HepG2 (cell line): ENCODE data around the gene ZNF302. TPM values are rescaled to one million over a fixed set of nuclear protein-coding genes. Genes with fewer than 3 reads are reported as not detected.

Experiments
- AKAP8 ChIP-seq: sonication (generic); formaldehyde crosslinking; IDR thresholded peaks from 2 replicates; pipeline ENCODE4 v1.5.1; 2020; ENCODE audit warnings: mild to moderate bottlenecking, missing genetic modification reagents
- BCL6 ChIP-seq: IDR thresholded peaks from 2 replicates; pipeline ENCODE4 v1.6.1; 2016; ENCODE audit warnings: missing genetic modification reagents, missing compliant biosample characterization
- CBX1 ChIP-seq: IDR thresholded peaks from one replicate; pipeline ENCODE4 v1.6.1; 2016; ENCODE audit warnings: antibody characterized with exemption, low read depth
- CSRNP2 ChIP-seq: sonication (generic); formaldehyde crosslinking; conservative IDR thresholded peaks from 2 replicates; pipeline ENCODE4 v1.8.0; 2022; ENCODE audit warnings: low read depth, missing genetic modification reagents
- ELF4 ChIP-seq: sonication (generic); formaldehyde crosslinking; IDR thresholded peaks from 2 replicates; pipeline ENCODE4 v1.5.0; 2020; ENCODE audit warnings: missing genetic modification reagents, mild to moderate bottlenecking, moderate library complexity, borderline replicate concordance
- HOXD1 ChIP-seq: sonication (generic); formaldehyde crosslinking; IDR thresholded peaks from 2 replicates; pipeline ENCODE4 v1.5.0; 2020; ENCODE audit warnings: missing genetic modification reagents
- MTF1 ChIP-seq: sonication (generic); formaldehyde crosslinking; IDR thresholded peaks from 2 replicates; pipeline ENCODE4 v1.5.0; 2020; ENCODE audit warnings: missing genetic modification reagents
- NR0B2 ChIP-seq: sonication (generic); formaldehyde crosslinking; IDR thresholded peaks from 2 replicates; pipeline ENCODE4 v1.4.0; 2020; ENCODE audit warnings: mild to moderate bottlenecking, missing genetic modification reagents
- SRSF1 ChIP-seq: fragments of 200-400 bp; formaldehyde crosslinking; optimal IDR thresholded peaks from 2 replicates; pipeline ENCODE3; 2017; ENCODE audit warnings: mild to moderate bottlenecking, low read depth, low read length, moderate library complexity
- TMF1 ChIP-seq: sonication (generic); formaldehyde crosslinking; IDR thresholded peaks from 2 replicates; pipeline ENCODE4 v1.8.1; 2022; ENCODE audit warnings: low read depth, missing genetic modification reagents
- ZBTB7B ChIP-seq: sonication (generic); formaldehyde crosslinking; IDR thresholded peaks from 2 replicates; pipeline ENCODE4 v1.4.0; 2020; ENCODE audit warnings: missing genetic modification reagents
- ZNF232 ChIP-seq: sonication (generic); formaldehyde crosslinking; IDR thresholded peaks from 2 replicates; pipeline ENCODE4 v1.4.0; 2020; ENCODE audit warnings: missing genetic modification reagents, borderline replicate concordance
- ZNF264 ChIP-seq: sonication (generic); formaldehyde crosslinking; IDR thresholded peaks from 2 replicates; pipeline ENCODE4 v1.4.0; 2020; ENCODE audit warnings: missing genetic modification reagents
- ZNF280D ChIP-seq: sonication (generic); formaldehyde crosslinking; IDR thresholded peaks from 2 replicates; pipeline ENCODE4 v1.5.1; 2020; ENCODE audit warnings: mild to moderate bottlenecking, missing genetic modification reagents
- ZNF451 ChIP-seq: sonication (generic); formaldehyde crosslinking; IDR thresholded peaks from 2 replicates; pipeline ENCODE4 v1.5.0; 2020; ENCODE audit warnings: mild to moderate bottlenecking, missing genetic modification reagents
- ZNF576 ChIP-seq: sonication (generic); formaldehyde crosslinking; IDR thresholded peaks from 2 replicates; pipeline ENCODE4 v1.4.0; 2020; ENCODE audit warnings: mild to moderate bottlenecking, missing genetic modification reagents
- ZNF605 ChIP-seq: sonication (generic); formaldehyde crosslinking; IDR thresholded peaks from 2 replicates; pipeline ENCODE4 v1.8.0; 2022; ENCODE audit warnings: mild to moderate bottlenecking, missing genetic modification reagents
- ZNF609 ChIP-seq: sonication (generic); formaldehyde crosslinking; IDR thresholded peaks from 2 replicates; pipeline ENCODE4 v1.4.0; 2020; ENCODE audit warnings: mild to moderate bottlenecking, missing genetic modification reagents, borderline replicate concordance
- ZNF678 ChIP-seq: sonication (generic); formaldehyde crosslinking; IDR thresholded peaks from 2 replicates; pipeline ENCODE4 v1.4.0; 2020; ENCODE audit warnings: mild to moderate bottlenecking, missing genetic modification reagents
- ZNF737 ChIP-seq: sonication (generic); formaldehyde crosslinking; IDR thresholded peaks from 2 replicates; pipeline ENCODE4 v1.5.0; 2020; ENCODE audit warnings: missing genetic modification reagents, mild to moderate bottlenecking, borderline replicate concordance
- polyA plus RNA-seq, 8 experiments: library from polyadenylated mRNA; depleted of rRNA in 3 of 8; stranded (reverse) in 7 of 8; unstranded in 1 of 8; fragments of >200 nt; fragmentation: Illumina TruSeq in 4 of 8; extraction: Trizol in 4 of 8; gene quantifications; 2 replicates each; pipeline versions ENCODE4 v1.2.1 to v1.2.3, GENCODE V29; 2011 to 2016; ENCODE audit warnings: low read depth in 4 of 8, missing spikeins in 1 of 8, mixed read lengths in 1 of 8; ENCODE audit not compliant: insufficient read depth in 1 of 8
- total RNA-seq, 5 experiments: library from RNA; depleted of rRNA; stranded (reverse); fragments of >200 nt; fragmentation: Illumina TruSeq; extraction: Trizol; gene quantifications; 2 replicates each; pipeline ENCODE4 v1.2.3, GENCODE V29; 2016; ENCODE audit warnings: low read depth in 1 of 5

ZNF302 gene
- total and polyA plus RNA-seq, 2 of the 13 experiments (the other 11 are each of a cell fraction or from before 2014, with no cell fraction given) = not detected

DNA sequence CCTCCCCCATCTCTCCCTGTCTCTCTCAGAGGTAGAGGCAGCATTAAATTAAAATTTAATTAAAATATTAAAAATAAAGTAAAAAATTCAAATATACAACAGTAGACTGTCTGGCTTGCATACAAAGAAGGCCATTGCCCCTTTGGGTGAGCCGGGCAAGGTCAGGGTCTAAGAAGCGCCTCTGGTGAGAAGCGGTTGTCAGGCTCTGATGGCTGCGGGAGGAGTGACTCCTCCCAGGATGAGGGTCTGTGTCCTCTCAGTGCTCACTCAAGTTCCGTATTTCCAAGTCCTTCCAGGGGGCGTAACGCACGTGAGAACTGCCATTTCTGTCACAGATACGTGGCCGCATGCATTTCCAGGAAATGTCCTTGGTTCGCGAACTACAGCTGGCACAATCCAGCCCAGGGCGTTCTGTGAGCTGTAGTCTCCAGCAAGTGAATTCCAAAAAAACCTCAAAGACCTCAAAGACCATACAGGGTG lies 55.8 kb downstream of the ZNF302 start (continued):
- peak; percentile 86 for TF ChIP-seq NR0B2 (CRISPR knock-in tag)
- 0 out of 2 replicates have a peak, but pooled peaks have one; percentile 71 for TF ChIP-seq ZNF605 (CRISPR knock-in tag)
- 0 out of 2 replicates have a peak, but pooled peaks have one; percentile 58 for TF ChIP-seq ZNF232 (CRISPR knock-in tag)
- TF ChIP-seq ZNF451 (CRISPR knock-in tag) = 0 out of 2 replicates have a peak, but pooled peaks have one; percentile 24
- TF ChIP-seq ELF4 (CRISPR knock-in tag) = no peak
- TF ChIP-seq ZNF737 (CRISPR knock-in tag) = no peak
- TF ChIP-seq ZBTB7B (CRISPR knock-in tag) = 0 out of 2 replicates have a peak, but pooled peaks have one; percentile 13
- no peak for TF ChIP-seq ZNF678 (CRISPR knock-in tag)
- TF ChIP-seq AKAP8 (CRISPR knock-in tag) = no peak
- TF ChIP-seq CBX1 = peak; percentile 7
- peak; percentile 8 for TF ChIP-seq SRSF1
- TF ChIP-seq TMF1 = 0 out of 2 replicates have a peak, but pooled peaks have one; percentile 37
- TF ChIP-seq ZNF609 (CRISPR knock-in tag) = no peak
- TF ChIP-seq BCL6 (CRISPR knock-in tag) = peak; percentile 82
- peak; percentile 31; the same call in 1 of the 2 replicates for TF ChIP-seq HOXD1 (CRISPR knock-in tag)
- TF ChIP-seq CSRNP2 = no peak
- no peak for TF ChIP-seq ZNF576
- TF ChIP-seq ZNF264 (CRISPR knock-in tag) = no peak
- 0 out of 2 replicates have a peak, but pooled peaks have one; percentile 52 for TF ChIP-seq ZNF280D (CRISPR knock-in tag)
- TF ChIP-seq MTF1 (CRISPR knock-in tag) = 0 out of 2 replicates have a peak, but pooled peaks have one; percentile 40
